Keratinocyte (primary cell): ENCODE results near the gene FGF19.

Experiments
- EZH2 ChIP-seq: IDR thresholded peaks from one replicate; pipeline ENCODE4 v1.6.1; 2012; ENCODE audit warnings: inconsistent platforms, mild to moderate bottlenecking, low read length, moderate library complexity
- TF ChIP-seq, protein P1 (sequence below), 3 experiments: IDR thresholded peaks in 1 of 3; conservative IDR thresholded peaks in 1 of 3; optimal IDR thresholded peaks in 1 of 3; 2 replicates in 2 of 3; 3 replicates in 1 of 3; pipeline versions ENCODE3 to v1.5.1; 2011; ENCODE audit warnings: low read length in 3 of 3, mild to moderate bottlenecking in 3 of 3, moderate library complexity in 2 of 3, control low read depth in 1 of 3, inconsistent platforms in 1 of 3; ENCODE audit not compliant: insufficient read depth in 2 of 3; ENCODE audit errors: extremely low read depth in 1 of 3

- TF ChIP-seq, protein P1, sequence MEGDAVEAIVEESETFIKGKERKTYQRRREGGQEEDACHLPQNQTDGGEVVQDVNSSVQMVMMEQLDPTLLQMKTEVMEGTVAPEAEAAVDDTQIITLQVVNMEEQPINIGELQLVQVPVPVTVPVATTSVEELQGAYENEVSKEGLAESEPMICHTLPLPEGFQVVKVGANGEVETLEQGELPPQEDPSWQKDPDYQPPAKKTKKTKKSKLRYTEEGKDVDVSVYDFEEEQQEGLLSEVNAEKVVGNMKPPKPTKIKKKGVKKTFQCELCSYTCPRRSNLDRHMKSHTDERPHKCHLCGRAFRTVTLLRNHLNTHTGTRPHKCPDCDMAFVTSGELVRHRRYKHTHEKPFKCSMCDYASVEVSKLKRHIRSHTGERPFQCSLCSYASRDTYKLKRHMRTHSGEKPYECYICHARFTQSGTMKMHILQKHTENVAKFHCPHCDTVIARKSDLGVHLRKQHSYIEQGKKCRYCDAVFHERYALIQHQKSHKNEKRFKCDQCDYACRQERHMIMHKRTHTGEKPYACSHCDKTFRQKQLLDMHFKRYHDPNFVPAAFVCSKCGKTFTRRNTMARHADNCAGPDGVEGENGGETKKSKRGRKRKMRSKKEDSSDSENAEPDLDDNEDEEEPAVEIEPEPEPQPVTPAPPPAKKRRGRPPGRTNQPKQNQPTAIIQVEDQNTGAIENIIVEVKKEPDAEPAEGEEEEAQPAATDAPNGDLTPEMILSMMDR (optimal IDR thresholded peaks at IDR 0.05 in 1 of 3, IDR thresholded peaks at IDR 0.05 in 1 of 3, conservative IDR thresholded peaks at IDR 0.05 in 1 of 3; ENCODE audit: extremely low read depth in 1 of 3, insufficient read depth in 2 of 3, low read length in 3 of 3): no peak
- TF ChIP-seq EZH2: no peak
Measured at GRCh38 chr11:69707176-69707575, 3.4 kb upstream of the FGF19 start.
